ENCODE results near the gene PDE6A. TPM values are rescaled to one million over a fixed set of nuclear protein-coding genes. Genes with fewer than 3 reads are reported as not detected.

The PDE6A gene
- total RNA-seq, 2 experiments from 2014 or later: not detected

DNA sequence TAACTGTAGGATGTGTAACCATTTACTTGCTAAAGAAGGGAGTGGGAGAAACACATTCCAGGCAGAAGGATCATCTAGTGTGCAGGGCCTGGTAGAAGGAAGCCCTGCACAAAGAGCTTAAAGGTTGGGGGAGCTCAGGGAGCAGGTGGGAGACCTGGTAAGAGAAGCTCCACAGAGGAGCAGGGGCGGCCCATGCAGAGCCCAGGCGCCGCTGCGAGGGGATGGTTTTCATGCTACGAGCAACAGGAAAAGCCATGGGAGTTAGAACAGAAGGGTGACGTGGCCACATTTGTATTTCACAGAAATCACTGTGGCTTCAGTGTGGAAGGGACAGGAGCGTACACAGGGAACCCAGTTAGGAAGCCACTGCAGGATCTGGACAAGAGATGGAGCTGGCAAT lies 73.1 kb downstream of the PDE6A start:
- H3K36me3 ChIP-seq (ENCODE audit: insufficient read depth, low read length): no peaks in the 10 kb centered on the region
- BruUV-seq (replicated peaks): no TSS peak
- no peaks in the 10 kb centered on the region for H3K79me2 ChIP-seq (ENCODE audit: insufficient read depth, low read depth, low read length)
- H4K20me1 ChIP-seq (ENCODE audit: insufficient read depth, low read length): no peaks in the 10 kb centered on the region
- H3K4me3 ChIP-seq (ENCODE audit: low read depth, low read length, poor library complexity, severe bottlenecking): no peak overlapping the region
- CTCF ChIA-PET (ENCODE audit: unreplicated experiment): interaction anchor here (1.0 kb wide), 1 partner anchor 15 kb away, joined by 4 read pairs; no protein-coding TSS in a partner anchor
- H3K4me2 ChIP-seq (ENCODE audit: low read length): no peak overlapping the region
- no peak for DNase-seq (ENCODE audit: low spot score)
- no peaks in the 10 kb centered on the region for H3K4me1 ChIP-seq (ENCODE audit: insufficient read depth, low read length, poor library complexity, severe bottlenecking)
- no peaks in the 10 kb centered on the region for H3K9me3 ChIP-seq (ENCODE audit: low read length)
- no peak overlapping the region for H3K27ac ChIP-seq (ENCODE audit: low read depth, low read length, poor library complexity, severe bottlenecking)
- H2AFZ ChIP-seq (ENCODE audit: low read length): no peak overlapping the region
- TF ChIP-seq EZH2phosphoT487 (IDR thresholded peaks at IDR 0.05; ENCODE audit: borderline replicate concordance, low read depth, low read length): no peak
- TF ChIP-seq, protein P1, sequence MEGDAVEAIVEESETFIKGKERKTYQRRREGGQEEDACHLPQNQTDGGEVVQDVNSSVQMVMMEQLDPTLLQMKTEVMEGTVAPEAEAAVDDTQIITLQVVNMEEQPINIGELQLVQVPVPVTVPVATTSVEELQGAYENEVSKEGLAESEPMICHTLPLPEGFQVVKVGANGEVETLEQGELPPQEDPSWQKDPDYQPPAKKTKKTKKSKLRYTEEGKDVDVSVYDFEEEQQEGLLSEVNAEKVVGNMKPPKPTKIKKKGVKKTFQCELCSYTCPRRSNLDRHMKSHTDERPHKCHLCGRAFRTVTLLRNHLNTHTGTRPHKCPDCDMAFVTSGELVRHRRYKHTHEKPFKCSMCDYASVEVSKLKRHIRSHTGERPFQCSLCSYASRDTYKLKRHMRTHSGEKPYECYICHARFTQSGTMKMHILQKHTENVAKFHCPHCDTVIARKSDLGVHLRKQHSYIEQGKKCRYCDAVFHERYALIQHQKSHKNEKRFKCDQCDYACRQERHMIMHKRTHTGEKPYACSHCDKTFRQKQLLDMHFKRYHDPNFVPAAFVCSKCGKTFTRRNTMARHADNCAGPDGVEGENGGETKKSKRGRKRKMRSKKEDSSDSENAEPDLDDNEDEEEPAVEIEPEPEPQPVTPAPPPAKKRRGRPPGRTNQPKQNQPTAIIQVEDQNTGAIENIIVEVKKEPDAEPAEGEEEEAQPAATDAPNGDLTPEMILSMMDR (conservative IDR thresholded peaks at IDR 0.05; ENCODE audit: low read length): no peak
- no peaks in the 10 kb centered on the region for H3K9me2 ChIP-seq (ENCODE audit: insufficient read depth, low read length)
- intact Hi-C loops (cut with micrococcal nuclease; ENCODE audit: unreplicated experiment): no loop called here
- POLR2A ChIA-PET: interaction anchor here (0.6 kb wide), 1 partner anchor 10 kb away, joined by 3 read pairs; no protein-coding TSS in a partner anchor

DNA sequence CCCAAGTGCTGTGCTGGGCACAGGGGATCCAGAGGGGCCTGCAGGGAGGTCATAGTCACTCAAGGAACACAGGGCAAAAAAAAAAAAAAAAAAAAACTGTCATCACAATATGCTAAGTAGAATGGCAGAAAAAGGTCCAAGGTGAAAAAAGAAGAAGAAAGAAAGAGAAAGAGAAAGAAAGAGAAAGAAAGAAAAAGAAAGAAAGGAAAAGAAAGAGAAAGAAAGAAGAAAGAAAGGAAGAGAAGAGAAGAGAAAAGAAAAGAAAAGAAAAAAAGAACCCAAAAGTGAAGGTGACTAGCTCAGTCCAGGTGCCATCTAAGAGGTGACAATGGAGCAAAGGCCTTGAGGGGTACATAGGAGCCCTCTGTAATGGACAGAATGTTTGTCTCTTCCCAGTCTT lies 73.9 kb downstream of the PDE6A start:
- TF ChIP-seq EZH2phosphoT487 (IDR thresholded peaks at IDR 0.05; ENCODE audit: borderline replicate concordance, low read depth, low read length): no peak
- TF ChIP-seq, protein P1 (conservative IDR thresholded peaks at IDR 0.05; ENCODE audit: low read length): no peak

DNA sequence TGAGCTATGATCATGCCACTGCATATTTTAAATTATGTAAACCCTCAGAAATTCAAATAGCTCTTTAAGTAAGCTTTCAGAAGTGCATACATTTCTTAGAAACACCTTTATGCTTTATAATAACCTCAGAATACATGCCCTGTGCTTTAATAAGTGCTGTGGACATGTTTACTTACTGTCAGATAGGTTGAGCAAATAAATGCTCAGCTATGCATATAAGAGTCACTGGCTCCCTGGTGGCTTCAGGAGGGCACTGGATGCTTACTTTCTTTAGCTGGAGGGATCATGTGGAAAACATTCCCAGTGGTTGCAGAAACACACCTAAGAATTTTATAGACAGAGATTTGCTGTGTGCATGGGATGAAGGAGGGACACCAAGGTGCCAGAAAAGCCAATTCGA lies 74.4 kb downstream of the PDE6A start:
- Histone ChIP-seq H3K79me2 (ENCODE audit: insufficient read depth, low read depth, low read length) (no peaks in the 10 kb centered on the region), H3K4me2 (ENCODE audit: low read length) (no peak overlapping the region), H4K20me1 (ENCODE audit: insufficient read depth, low read length) (no peaks in the 10 kb centered on the region), H3K4me1 (ENCODE audit: insufficient read depth, low read length, poor library complexity, severe bottlenecking) (no peaks in the 10 kb centered on the region), H3K27ac (ENCODE audit: low read depth, low read length, poor library complexity, severe bottlenecking) (no peak overlapping the region), H3K4me3 (ENCODE audit: low read depth, low read length, poor library complexity, severe bottlenecking) (no peak overlapping the region), H3K36me3 (ENCODE audit: insufficient read depth, low read length) (no peaks in the 10 kb centered on the region), H3K9me3 (ENCODE audit: low read length) (no peaks in the 10 kb centered on the region), H3K9me2 (ENCODE audit: insufficient read depth, low read length) (no peaks in the 10 kb centered on the region), H2AFZ (ENCODE audit: low read length) (no peak overlapping the region)
- no peak for DNase-seq (ENCODE audit: low spot score)
- no TSS peak for BruUV-seq (replicated peaks)
- intact Hi-C loops (cut with micrococcal nuclease; ENCODE audit: unreplicated experiment): no loop called here
- ChIA-PET POLR2A (no interaction called here), CTCF (ENCODE audit: unreplicated experiment) (no interaction called here)
- no peak for TF ChIP-seq EZH2phosphoT487 (IDR thresholded peaks at IDR 0.05; ENCODE audit: borderline replicate concordance, low read depth, low read length)
- TF ChIP-seq, protein P1 (conservative IDR thresholded peaks at IDR 0.05; ENCODE audit: low read length): no peak

More for the DNA sequence above, 73.9 kb downstream of the PDE6A start:
- no peak for DNase-seq (ENCODE audit: low spot score)
- Histone ChIP-seq H3K79me2 (ENCODE audit: insufficient read depth, low read depth, low read length) (no peaks in the 10 kb centered on the region), H2AFZ (ENCODE audit: low read length) (no peak overlapping the region), H3K9me3 (ENCODE audit: low read length) (no peaks in the 10 kb centered on the region), H4K20me1 (ENCODE audit: insufficient read depth, low read length) (no peaks in the 10 kb centered on the region), H3K4me2 (ENCODE audit: low read length) (no peak overlapping the region), H3K27ac (ENCODE audit: low read depth, low read length, poor library complexity, severe bottlenecking) (no peak overlapping the region), H3K4me1 (ENCODE audit: insufficient read depth, low read length, poor library complexity, severe bottlenecking) (no peaks in the 10 kb centered on the region), H3K9me2 (ENCODE audit: insufficient read depth, low read length) (no peaks in the 10 kb centered on the region), H3K36me3 (ENCODE audit: insufficient read depth, low read length) (no peaks in the 10 kb centered on the region), H3K4me3 (ENCODE audit: low read depth, low read length, poor library complexity, severe bottlenecking) (no peak overlapping the region)
- intact Hi-C loops (cut with micrococcal nuclease; ENCODE audit: unreplicated experiment): no loop called here
- no TSS peak for BruUV-seq (replicated peaks)
- ChIA-PET POLR2A (no interaction called here), CTCF (ENCODE audit: unreplicated experiment) (interaction anchor here (1.0 kb wide), 1 partner anchor 14 kb away, joined by 4 read pairs; no protein-coding TSS in a partner anchor)

Data from OCI-LY7 (cell line).